NCI-H1417 (cell line): Measurements from ENCODE around the gene P2RY14.
"Not testable (repeated sequence)": the region's sequence is repeated elsewhere in the genome, so short reads cannot be mapped to it uniquely, and the experiment has no call there.

Source experiments
- DNase-seq, 3 experiments: peaks; one replicate each; lab custom pipeline; 2025; lab: John Stamatoyannopoulos, UW

Gene P2RY14

DNA sequence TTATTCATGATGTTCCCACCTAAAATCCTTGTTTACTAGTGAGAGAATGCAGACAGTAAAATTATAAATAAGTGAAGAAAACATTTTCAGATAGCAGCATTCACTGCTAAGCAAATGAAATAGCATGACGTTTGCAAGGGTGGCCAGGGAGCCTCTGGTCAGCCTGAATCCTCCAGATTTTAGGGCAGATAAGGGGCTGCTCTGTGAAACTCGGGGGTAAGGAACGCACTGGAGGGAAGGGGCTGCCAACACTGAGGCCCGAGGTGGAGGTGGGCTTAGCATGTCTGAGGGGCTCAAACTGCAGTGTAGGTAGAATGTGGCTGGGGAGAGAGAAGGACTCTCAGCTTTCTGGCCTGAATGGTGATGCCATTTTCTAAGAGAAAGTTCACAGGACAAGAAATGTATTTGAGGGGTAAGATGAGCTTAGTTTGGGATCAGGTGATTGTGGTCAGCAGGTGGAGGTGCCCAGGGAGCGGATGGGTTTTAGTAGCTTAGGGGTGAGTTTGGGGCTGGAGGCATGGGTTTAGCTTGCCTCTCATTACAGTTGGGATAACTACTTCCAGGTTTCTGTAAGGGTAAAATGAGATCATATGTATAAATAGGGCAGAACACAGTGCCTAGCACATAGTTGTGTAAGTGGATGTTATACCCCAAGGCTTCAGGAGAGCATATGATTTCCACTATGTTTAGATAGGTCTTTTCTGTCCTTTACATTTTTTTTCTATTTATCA, 95.8 kb downstream of the P2RY14 start:
- DNase-seq: no peak

GRCh38 chr3:151178208-151178845, 100.0 kb downstream of the P2RY14 start:
- DNase-seq: peak in 1 of 3 experiments; percentile 14

- DNase-seq: no peak
Observed at GRCh38 chr3:151175952-151176351, 102.4 kb downstream of the P2RY14 start.

DNA sequence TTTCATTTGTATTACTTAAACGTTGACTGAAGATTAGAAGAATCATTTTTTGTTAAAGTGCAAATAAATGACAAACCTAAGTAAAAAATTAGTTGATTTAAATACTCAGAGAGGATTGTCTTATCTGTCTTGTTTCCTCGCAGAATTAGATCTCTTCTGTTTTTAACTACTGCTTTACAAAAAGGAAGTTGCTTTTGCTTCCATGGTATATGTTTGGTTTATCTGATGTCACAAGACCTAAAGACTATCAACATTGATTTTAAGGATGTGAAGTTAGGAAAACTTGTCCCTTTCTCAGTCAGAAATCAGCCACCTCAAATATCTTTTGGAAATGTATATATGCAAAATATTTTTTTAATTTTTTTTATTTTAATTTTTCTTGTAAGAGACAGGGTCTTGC, 104.0 kb downstream of the P2RY14 start:
- DNase-seq: no peak

GRCh38 chr3:151171145-151171757, 107.1 kb downstream of the P2RY14 start:
- no peak for DNase-seq

DNA sequence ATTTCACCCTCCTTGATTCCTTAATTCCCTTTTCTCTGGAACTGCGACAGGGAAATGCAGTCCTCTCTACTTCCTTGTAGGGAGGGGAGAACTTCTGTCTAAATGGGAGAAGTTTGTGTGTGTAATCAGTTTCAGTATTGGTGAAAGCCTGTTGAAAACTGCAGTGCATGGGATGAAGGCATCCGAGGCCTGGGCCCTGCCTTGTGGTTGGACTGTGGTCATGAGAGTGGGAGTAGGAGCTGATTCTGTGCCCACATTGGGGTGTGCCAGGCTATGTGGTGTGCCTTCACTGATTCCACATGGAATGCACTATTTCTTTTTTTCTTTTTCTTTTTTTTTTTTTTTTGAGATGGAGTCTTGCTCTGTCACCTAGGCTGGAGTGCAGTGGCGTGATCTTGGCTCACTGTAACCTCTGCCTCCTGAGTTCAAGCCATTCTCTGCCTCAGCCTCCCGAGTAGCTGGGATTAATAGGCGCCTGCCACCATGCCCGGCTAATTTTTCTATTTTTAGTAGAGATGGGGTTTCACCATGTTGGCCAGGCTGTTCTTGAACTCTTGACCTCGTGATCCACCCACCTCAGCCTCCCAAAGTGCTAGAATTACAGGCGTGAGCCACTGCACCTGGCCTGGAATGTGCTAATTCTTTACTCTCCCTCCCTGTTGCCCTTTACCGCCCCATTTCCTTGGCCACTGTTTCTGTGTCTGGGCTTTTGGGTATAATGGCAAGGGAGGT, 108.2 kb downstream of the P2RY14 start:
- DNase-seq: not testable (repeated sequence)

- DNase-seq: no peak
Observed at GRCh38 chr3:151169262-151169947, 108.9 kb downstream of the P2RY14 start.

DNA sequence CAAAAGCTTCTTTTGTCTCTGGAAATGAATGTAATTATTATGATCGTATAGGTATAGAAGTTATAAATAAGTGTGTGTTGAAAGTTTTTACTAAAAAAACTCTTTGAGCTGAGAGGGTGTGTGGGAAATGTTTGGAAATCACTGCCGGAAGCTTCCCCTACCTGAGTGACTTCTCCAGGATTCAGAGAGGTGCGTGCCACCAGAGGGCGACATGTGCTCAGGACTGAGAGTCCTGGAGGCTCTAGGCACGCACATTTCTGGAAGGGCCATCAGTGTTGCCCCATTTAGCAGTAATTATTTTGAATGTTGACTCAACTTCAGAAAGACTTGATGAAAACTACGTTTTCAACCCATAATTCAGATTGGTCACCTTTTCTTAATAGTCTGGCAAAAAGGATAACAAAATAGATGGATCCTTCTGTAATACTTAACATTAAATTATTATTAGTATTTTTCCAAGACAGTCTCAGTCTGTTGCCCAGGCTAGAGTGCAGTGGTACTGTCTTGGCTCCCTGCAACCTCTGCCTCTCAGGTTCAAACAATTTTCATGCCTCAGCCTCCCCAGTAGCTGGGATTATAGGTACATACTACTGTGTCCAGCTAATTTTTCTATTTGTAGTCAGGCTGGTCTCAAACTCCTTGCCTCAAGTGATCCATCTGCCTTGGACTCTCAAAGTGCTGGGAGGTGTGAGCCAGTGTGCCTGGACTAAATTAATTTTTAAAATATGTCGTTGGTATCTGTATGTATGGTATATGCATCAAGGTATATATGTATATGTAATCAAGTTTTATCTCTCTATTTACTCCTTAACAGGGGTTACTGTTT, 109.9 kb downstream of the P2RY14 start:
- DNase-seq: peak; percentile 43 to 76 (median 50)

DNA sequence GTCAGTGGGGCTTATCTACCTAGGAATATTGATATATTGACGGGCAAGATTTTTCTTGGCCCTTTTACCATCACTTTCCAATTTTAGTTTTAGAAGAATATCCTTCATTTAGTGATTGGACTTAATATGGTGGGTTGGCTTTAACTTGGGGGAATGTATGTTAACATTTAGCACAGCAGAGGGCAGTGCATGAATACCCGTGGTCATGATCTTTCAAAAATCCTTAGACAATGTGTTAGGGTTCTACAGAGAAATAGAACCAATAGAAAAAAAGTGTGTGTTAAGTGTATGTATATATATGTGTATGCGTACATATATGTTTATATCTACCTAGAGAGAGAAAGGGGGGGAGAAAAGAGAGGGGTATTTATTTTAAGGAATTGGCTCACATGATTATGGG, 112.2 kb downstream of the P2RY14 start:
- DNase-seq: no peak

- DNase-seq: no peak
Observed at GRCh38 chr3:151165226-151165625, 113.1 kb downstream of the P2RY14 start.
